ENCODE results near the gene PRLHR. TPM values are rescaled to one million over a fixed set of nuclear protein-coding genes. Genes with fewer than 3 reads are reported as not detected.

PRLHR gene
- total RNA-seq, 1 donor from 2014 or later, result not detected

DNA sequence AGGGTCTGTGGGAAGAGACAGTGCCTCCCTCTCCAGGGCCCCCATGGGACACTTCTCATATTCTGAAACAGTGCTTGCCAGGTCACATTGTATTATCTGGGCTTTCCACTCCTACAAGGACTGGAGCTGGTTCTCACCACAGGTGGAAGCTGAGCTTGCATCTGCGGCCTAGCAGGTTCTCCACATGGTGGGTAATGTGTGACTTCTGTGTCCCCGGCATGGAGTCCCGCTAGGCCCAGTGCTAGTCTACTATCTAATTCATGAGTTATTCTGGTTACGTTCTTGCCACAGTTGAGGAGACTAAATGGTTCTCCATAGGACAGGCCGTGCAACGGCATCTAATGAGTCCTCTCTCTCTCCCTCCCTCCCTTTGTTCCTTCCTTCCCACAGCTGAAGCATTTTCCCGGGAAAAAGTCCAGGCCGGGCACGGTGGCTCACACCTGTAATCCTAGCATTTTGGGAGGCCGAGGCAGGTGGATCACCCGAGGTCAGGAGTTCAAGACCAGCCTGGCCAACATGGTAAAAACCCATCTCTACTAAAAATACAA, 27.7 kb downstream of the PRLHR start:
- intact Hi-C loops (cut with micrococcal nuclease), result loop anchor here (2.0 to 10.0 kb wide), 2 partner anchors 153 to 237 kb away; no protein-coding TSS in a partner anchor
- DNase-seq (no peak), ATAC-seq (no peak)

DNA sequence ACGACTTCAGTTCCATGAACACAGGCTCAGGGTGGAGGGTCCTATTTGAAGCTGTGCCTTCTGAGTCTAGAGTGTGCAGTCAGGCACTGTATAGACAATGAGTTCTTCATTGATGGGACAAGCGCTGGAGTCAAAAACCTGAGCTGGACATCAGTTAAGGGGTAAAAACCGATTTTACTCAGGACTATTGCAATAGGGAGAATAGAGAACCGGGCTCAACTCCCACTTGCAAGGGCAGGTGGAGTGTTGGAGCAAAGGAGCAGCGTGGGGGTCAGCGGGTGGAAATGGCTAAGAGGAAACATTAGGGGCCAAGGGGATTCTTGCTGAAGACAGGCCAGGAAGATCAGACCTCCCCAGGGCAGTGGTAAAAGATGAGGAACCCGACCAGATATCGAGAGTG, 28.5 kb downstream of the PRLHR start:
- no peak for DNase-seq
- intact Hi-C loops (cut with micrococcal nuclease), result loop anchor here (10.0 kb wide), 1 partner anchor 238 kb away; no protein-coding TSS in a partner anchor

DNA sequence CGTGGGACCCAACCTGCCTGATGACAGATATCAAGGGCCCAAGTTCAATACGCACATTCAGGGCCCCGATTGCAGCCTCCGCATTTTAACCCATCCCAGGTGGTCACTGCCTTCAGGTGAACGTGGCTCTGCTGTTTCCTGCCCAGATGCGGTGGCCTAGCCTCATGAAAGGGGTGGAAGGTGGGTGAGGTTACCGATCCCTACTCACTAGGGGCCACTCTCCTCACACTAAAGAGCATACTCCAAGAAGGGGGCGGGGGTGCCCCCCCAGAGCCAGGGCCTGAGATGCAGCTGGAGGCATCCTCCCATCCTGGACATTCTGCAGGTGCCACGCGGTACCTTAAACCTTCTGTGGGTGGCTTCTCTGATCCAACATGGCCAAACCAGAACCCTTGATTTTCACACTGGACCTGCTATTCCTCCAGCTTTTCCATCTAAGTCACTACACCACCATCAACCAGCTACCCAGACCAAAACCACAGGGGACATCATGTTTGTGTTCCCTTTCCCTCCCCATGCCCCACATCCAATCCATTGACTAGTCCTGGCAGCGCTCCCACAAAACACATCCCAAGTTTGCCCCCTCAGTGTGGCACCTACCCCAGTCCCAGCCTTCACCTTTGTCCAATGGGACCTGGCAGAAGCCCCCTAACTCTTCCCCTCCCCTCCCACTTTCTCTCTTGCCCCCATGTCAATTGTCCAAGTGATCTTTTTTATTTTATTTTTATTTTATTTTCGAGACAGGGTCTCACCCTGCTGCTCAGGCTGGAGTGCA, 30.0 kb downstream of the PRLHR start:
- no peak for ATAC-seq
- no peak for DNase-seq
- intact Hi-C loops (cut with micrococcal nuclease), result loop anchor here (10.0 kb wide), 1 partner anchor 239 kb away; no protein-coding TSS in a partner anchor

More for the DNA sequence above, 28.5 kb downstream of the PRLHR start:
- no peak for ATAC-seq

DNA sequence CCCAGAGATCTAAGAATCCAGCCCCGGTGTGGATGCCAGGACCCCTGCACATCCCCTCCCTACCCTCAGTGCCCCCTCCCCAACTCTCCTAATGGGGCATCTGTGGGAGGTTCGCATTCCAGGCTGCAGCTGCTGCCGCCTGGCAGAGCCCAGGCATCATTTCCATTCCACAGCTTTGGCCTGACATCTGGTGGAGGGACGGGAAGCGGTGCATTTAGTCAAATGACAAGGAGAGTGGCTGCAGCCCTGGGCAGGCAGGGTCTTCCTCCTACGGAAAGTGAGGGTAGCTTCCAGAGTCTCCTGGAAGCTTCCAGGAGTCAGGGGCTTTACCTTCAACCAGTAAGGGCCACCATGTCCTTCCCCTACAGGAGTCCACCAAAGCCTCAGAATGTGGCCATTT, 30.8 kb downstream of the PRLHR start:
- DNase-seq, result no peak
- peak; percentile 19 for ATAC-seq
- intact Hi-C loops (cut with micrococcal nuclease), result loop anchor here (10.0 kb wide), 1 partner anchor 240 kb away; no protein-coding TSS in a partner anchor

DNA sequence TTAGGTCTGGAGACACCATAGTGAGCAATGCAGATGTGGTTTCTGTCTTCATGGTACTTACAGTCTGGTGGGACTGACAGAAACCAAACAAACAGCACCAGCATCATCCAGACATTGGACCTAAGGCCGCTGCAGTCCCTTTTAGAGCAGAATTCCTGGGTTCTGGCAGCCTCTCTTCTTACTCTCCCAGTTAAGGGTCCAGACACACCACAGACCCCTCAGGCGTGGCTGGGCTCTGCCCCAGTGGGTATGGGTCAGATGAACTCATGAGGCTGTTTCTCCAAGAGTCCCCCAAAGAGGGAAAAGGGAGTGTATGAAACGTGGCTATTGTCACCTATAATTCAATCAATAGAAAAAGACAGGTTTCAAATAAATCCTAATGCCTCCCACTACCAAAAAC, 31.3 kb downstream of the PRLHR start:
- DNase-seq, result no peak
- no peak for ATAC-seq
- intact Hi-C loops (cut with micrococcal nuclease), result loop anchor here (10.0 kb wide), 1 partner anchor 241 kb away; no protein-coding TSS in a partner anchor

DNA sequence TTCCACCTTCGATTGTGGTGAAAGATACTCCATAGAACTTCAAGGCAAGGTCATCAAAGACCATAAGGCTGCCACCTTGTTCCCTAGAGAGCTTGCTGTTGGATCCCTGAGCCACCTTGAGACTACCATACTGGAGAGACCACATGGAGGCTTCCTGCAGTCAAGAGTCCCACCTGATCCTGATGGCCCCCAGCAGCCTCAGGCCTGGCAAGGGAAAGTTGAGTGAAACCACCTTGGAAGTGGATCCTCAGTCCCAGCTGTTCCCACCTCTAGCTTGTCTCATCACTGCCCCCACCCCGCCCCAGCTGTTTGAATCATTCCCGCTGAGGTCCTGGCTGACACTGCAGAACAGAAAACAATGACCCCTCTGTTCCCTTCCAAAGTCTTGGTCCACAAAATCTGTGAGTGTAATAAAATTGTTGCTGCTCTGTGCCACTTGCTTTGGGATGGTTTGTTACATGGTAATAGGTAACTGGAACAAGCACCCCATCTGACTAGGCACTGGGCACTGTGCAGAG, 32.0 kb downstream of the PRLHR start:
- intact Hi-C loops (cut with micrococcal nuclease), result loop anchor here (10.0 kb wide), 1 partner anchor 241 kb away; no protein-coding TSS in a partner anchor
- no peak for DNase-seq
- no peak for ATAC-seq

DNA sequence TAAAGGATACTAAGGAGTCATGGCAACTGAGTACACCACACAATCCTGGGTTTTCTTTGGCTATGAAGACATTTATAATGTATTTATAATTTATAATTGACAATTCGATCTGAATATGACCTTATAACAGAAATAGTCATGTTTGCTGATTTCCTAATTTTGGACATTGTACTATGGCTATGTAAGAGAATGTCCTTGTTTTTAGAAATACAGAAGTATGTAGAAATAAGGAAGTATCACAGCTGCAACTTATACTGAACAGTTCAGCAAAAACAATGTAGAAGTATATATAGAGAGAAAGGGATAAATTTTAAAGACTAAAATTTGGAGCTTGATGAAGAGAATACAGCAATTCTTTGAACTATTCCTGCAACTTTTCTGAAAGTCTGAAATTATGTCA, 32.6 kb downstream of the PRLHR start:
- intact Hi-C loops (cut with micrococcal nuclease), result loop anchor here (10.0 kb wide), 1 partner anchor 242 kb away; no protein-coding TSS in a partner anchor
- DNase-seq (no peak), ATAC-seq (peak; percentile 43)

DNA sequence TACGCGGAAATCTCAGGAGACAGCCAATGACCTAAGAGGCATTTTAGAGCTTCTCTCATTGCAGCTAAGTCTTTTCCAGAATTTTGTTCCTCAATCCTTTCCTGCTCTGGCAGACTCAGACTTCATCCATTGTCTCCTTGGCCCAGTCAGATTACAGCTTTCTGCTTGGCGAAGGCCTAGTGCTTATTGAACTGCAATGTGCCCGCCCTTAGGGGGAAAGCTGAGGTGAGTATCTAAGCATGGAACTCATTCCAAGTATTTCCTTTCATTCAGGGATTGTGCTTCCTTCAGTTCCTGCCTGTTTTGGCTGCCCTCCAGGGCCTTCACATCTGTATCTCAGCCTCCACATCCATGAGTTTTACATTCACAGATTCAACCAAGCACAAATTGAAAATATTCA, 37.5 kb downstream of the PRLHR start:
- intact Hi-C loops (cut with micrococcal nuclease), result no loop called here
- no peak for DNase-seq
- no peak for ATAC-seq

DNA sequence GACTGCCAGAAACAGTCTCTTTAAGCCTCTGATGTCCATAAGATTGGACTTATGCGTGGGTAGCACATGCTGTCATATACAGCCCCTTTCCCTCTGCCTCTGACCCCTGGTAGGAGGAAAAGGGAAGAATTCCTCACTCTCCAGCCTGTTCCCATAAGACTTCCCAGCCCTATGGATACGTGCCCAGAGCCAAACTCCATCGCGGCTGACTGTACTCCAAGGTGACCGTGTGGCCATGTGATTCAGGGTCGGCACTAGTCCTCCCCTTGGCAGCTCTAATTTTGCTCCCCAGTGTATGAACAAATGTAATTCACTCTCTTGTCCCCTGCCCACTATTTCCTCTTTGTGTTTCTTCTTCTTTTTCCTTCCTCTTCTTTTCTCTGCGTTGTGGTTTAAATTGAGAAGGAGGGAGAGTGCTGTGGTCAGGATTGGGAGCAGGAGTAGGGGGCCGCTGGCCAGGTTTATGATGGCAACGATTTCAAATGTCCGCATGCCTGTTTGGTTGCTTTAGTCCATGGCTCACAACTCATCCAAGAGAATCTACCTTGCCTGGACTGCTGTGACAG, 43.8 kb downstream of the PRLHR start:
- DNase-seq (no peak), ATAC-seq (peak; percentile 17)
- intact Hi-C loops (cut with micrococcal nuclease), result no loop called here

DNA sequence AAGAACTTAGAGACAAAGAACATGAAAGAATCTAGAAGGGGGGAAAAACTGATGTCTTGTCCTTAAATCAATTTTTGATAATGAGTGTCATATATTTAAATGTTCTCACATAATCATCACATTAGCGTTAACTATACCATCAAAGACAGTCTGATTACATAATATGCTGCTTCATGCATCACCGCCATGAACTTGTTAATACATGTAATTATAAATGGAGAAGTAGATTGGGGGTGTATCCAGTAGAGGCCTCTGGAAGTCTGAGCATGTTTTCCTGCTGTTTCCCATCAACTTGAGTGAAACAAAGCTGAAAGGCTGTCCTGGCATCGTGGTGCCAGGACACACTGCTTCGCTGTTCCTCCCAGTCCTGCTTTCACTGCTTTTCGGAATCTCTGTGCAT, 48.2 kb downstream of the PRLHR start:
- DNase-seq (no peak), ATAC-seq (no peak)
- intact Hi-C loops (cut with micrococcal nuclease), result no loop called here

DNA sequence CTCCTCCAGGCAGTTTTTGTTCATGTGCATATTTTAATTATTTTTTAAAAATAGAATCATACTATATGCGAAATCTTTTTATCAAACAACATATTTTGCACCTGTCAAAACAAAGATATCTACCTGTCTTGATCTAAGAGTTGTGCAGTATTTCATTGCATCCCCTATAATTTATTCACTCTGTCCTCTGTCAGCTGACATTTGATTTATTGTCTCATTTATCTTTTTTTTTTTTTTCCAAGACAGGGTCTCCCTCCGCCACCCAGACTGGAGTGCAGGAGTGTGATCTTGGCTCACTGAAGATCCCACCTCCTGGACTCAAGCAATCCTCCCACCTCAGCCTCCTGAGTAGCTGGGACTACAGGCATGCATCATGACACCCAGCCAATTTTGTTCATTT, 49.0 kb downstream of the PRLHR start:
- no peak for DNase-seq
- no peak for ATAC-seq
- intact Hi-C loops (cut with micrococcal nuclease), result no loop called here

DNA sequence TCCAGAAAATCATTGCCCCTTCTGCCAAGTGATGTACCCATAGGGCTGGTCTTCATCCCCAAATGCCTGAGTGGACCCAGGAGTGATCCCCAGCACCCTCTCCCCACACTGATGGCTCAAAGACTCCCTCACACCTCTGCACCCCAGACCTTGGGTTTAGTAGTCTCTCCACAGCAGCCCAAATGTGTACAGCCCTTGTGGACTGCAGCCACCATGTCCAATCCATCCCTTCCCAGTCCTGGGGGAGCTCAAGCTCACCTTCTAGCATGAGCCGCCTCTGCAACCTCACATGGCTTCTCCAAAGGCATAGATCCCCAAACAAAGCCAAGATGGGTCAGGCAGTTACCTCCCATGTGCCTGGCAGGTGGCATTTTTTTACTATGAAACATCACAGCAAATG, 50.1 kb downstream of the PRLHR start:
- DNase-seq, result no peak
- no peak for ATAC-seq
- intact Hi-C loops (cut with micrococcal nuclease), result no loop called here

DNA sequence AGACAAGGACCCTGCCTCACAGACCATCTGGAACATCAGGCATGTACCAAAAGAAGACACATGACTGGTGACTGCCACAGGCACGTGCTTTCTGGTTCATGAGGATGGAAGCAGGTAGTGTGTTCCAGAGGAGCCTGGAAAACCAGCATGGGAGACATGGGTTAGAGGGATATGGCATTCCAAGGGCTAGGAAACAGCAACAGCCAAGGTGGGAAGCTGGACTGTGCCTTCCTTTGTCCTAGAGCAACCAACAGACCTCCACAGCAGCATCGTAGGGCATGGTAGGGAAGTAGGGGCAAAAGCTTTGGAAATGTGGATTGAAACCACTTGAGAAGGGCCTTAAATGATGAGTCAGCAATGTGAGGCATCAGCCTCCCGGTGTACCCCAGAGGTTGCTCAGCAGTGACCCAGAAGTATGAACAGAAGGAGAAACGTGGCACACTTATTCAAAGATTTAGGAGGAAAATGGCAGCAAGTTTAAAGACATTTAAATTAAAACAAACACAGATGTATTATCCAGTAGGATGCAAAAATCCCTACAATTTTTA, 51.0 kb downstream of the PRLHR start:
- no peak for DNase-seq
- ATAC-seq, result no peak
- intact Hi-C loops (cut with micrococcal nuclease), result no loop called here

DNA sequence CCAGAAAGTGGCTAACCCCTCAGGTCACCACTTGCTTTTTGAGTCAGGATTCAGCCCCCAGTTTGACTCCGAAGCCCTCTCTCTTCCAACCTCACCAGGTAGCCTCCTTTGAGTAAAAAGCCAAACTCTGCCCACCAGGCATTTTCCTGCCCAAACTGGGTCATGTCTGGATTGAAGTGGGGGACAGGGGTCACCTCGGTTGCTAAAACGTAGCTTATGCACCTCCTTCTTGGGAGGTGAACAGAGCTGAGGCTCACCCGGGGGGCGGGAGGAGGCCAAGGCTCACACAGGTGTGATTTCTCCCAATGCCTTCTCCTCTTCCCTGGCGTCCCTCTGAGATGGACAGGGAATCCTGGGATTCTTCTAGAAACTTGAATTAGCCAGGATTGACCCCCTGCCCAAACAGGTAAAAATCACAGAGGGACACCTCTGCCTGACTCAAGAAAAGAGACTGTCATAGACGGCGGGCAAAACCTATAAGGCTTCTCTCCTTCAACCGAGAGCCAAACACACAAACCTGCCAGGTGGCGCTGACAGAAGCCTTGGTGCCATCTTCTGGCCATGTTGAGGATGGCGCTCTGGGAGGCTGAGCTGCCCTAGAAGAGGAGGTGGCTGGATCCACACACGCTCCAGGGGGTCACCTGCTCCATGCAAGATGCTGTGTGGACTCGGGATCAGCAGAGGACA, 51.6 kb downstream of the PRLHR start:
- DNase-seq, result peak; percentile 39
- ATAC-seq, result peak; percentile 67
- intact Hi-C loops (cut with micrococcal nuclease), result no loop called here

DNA sequence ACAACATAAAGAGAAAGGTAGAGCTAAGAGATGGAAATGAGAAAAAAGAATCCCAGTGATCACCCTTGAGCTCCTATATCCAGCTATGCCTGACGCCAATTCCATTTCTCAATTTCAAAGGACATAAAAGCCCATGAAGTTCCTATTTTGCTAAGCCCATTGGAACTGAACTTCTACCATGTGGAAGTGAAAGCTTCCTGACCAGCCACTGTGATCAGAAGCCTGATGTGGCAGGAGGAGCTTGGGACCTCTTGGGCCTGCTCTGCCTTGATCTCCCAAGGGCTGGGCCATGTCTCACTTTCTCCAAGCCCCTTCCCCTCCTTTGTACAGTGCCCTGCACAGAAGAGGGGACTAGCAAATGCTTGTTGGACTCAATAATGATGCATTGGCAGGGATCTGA, 52.7 kb downstream of the PRLHR start:
- intact Hi-C loops (cut with micrococcal nuclease), result no loop called here
- DNase-seq, result no peak
- no peak for ATAC-seq

DNA sequence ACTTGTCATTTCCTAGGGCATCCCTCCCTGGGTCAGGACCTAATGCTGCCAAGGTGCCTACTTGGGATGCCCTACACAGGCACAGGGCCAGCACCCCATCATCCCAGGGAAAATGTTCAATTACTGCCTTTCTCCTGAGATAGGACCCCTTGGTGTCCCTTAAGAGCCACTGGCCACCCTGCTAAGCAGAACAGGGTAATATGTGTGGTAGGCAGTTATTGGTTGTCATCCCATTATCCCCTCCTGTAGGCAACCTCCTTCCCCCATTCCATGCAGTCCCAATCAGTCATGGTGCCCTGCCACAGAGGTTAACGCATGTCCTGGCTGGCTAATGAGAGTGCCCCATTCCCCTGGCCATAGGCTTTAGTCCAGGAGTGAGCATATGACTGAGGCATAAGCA, 53.2 kb downstream of the PRLHR start:
- no peak for DNase-seq
- intact Hi-C loops (cut with micrococcal nuclease), result no loop called here
- no peak for ATAC-seq

DNA sequence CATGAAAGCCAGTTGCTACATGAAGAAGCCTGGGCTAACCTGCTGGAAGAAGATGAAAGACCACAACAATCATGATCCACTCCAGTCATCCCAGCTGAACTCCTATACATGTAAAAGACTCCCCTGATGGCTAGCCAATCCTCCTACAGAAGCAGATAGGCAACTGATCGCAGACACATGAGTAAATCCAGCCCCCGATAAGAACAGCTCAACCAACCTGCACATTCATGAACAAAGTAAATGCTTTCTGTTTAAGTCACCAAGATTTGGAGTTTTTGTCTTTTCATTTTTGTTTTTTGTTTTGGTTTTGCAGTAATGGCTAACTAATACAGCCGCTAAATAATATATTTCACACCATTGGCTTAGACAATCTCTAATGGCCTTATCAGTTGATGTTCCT, 53.7 kb downstream of the PRLHR start:
- ATAC-seq (no peak), DNase-seq (no peak)
- intact Hi-C loops (cut with micrococcal nuclease), result no loop called here

Data from left ventricle myocardium superior (tissue), 1 donor.